IMR-90 (cell line): ENCODE results near the gene NRIP2.

ENCODE experiments used
- CEBPB ChIP-seq: IDR thresholded peaks from 2 replicates; pipeline ENCODE4 v1.6.1; 2012; ENCODE audit warnings: low read depth, low read length, improper control_type of control experiment
- CHD1 ChIP-seq: IDR thresholded peaks from 2 replicates; pipeline ENCODE4 v1.6.1; 2012; ENCODE audit warnings: low read depth, low read length, improper control_type of control experiment
- CTCF ChIP-seq: conservative IDR thresholded peaks from 2 replicates; pipeline ENCODE4 v1.5.1; 2012; ENCODE audit warnings: mild to moderate bottlenecking, low read depth, low read length, improper control_type of control experiment
- ELK1 ChIP-seq: fragments of 150-350 bp; IDR thresholded peaks from 2 replicates; pipeline ENCODE4 v1.6.1; 2016; ENCODE audit warnings: low read depth, mild to moderate bottlenecking, low read length, moderate library complexity, borderline replicate concordance
- MAFK ChIP-seq: IDR thresholded peaks from 2 replicates; pipeline ENCODE4 v1.6.1; 2012; ENCODE audit warnings: low read depth, low read length, improper control_type of control experiment
- MAZ ChIP-seq: IDR thresholded peaks from 2 replicates; pipeline ENCODE4 v1.6.1; 2012; ENCODE audit warnings: low read depth, mild to moderate bottlenecking, low read length, improper control_type of control experiment, moderate library complexity, borderline replicate concordance
- MXI1 ChIP-seq: IDR thresholded peaks from 2 replicates; pipeline ENCODE4 v1.6.1; 2012; ENCODE audit warnings: low read depth, mild to moderate bottlenecking, low read length, moderate library complexity, borderline replicate concordance
- POLR2A ChIP-seq: IDR thresholded peaks from 2 replicates; pipeline ENCODE4 v1.6.1; 2012; ENCODE audit warnings: mild to moderate bottlenecking, low read depth, low read length
- RAD21 ChIP-seq: IDR thresholded peaks from 2 replicates; pipeline ENCODE4 v1.6.1; 2012; ENCODE audit warnings: low read length, improper control_type of control experiment
- RFX5 ChIP-seq: IDR thresholded peaks from 2 replicates; pipeline ENCODE4 v1.8.0; 2012; ENCODE audit warnings: low read depth, mild to moderate bottlenecking, low read length, moderate library complexity
- SMC3 ChIP-seq: fragments of 150-350 bp; IDR thresholded peaks from 2 replicates; pipeline ENCODE4 v1.6.1; 2016; ENCODE audit warnings: low read depth, mild to moderate bottlenecking, antibody characterized with exemption, low read length, moderate library complexity
- USF2 ChIP-seq: fragments of 150-350 bp; IDR thresholded peaks from 2 replicates; pipeline ENCODE4 v1.6.1; 2017; ENCODE audit warnings: mild to moderate bottlenecking, antibody characterized with exemption, low read length, low read depth

GRCh38 chr12:2794191-2794735 is 40.6 kb downstream of the NRIP2 start:
- TF ChIP-seq POLR2A = no peak
- TF ChIP-seq CTCF = no peak
- TF ChIP-seq SMC3 = no peak
- no peak for TF ChIP-seq USF2
- TF ChIP-seq RAD21 = no peak
- no peak for TF ChIP-seq RFX5
- TF ChIP-seq ELK1 = no peak
- TF ChIP-seq MAFK = no peak
- no peak for TF ChIP-seq CEBPB
- no peak for TF ChIP-seq MAZ
- no peak for TF ChIP-seq CHD1
- no peak for TF ChIP-seq MXI1
